ENCODE results near the gene GLRX2. TPM values are rescaled to one million over a fixed set of nuclear protein-coding genes. Genes with fewer than 3 reads are reported as not detected.

The GLRX2 gene
- total RNA-seq, 3 donors from 2014 or later = 15.2 to 28.8 (median 23.6) TPM

DNA sequence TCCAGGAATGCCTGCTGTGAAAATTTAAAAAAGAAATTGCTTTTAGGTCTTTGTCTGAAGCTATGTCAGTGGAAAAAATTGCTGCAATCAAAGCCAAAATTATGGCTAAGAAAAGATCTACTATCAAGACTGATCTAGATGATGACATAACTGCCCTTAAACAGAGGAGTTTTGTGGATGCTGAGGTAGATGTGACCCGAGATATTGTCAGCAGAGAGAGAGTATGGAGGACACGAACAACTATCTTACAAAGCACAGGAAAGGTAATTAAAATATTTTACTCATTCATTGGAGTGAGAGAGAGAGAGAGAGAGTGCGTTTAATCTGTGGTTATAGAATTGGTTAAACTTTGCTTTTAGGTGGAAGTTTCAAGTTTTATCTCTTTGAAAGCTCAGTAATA, 36.6 kb upstream of the GLRX2 start:
- Histone ChIP-seq H3K4me1 (ENCODE audit: low read depth) (no peaks in the 10 kb centered on the region), H3K4me3 (no peak overlapping the region), H3K9me3 (no peaks in the 10 kb centered on the region), H3K36me3 (ENCODE audit: low read depth) (peaks cover 3% of the 10 kb centered on the region)
- DNase-seq (no peak), ATAC-seq (no peak)
- intact Hi-C loops (cut with DNase I, micrococcal nuclease) = no loop called here
- TF ChIP-seq, protein P1, sequence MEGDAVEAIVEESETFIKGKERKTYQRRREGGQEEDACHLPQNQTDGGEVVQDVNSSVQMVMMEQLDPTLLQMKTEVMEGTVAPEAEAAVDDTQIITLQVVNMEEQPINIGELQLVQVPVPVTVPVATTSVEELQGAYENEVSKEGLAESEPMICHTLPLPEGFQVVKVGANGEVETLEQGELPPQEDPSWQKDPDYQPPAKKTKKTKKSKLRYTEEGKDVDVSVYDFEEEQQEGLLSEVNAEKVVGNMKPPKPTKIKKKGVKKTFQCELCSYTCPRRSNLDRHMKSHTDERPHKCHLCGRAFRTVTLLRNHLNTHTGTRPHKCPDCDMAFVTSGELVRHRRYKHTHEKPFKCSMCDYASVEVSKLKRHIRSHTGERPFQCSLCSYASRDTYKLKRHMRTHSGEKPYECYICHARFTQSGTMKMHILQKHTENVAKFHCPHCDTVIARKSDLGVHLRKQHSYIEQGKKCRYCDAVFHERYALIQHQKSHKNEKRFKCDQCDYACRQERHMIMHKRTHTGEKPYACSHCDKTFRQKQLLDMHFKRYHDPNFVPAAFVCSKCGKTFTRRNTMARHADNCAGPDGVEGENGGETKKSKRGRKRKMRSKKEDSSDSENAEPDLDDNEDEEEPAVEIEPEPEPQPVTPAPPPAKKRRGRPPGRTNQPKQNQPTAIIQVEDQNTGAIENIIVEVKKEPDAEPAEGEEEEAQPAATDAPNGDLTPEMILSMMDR (IDR thresholded peaks at IDR 0.05) = no peak

DNA sequence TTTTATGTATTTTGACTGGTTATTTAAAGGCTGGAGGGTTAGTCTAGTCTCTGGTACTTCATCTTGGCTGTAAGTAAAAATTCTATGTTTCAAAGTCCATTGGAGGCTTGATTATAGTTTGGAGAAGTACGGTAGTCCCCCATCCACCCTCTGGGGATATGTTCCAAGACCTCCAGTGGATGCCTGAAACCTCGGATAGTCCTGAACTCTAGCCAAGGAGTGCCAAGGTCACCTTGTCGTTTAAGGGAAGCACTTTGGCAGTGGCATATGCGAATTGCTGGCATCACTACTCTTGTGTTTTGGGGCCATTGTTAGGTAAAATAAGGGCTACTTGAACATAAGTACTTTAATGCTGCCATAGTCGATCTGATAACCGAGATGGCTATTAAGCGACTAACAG, 35.0 kb upstream of the GLRX2 start:
- no peaks in the 10 kb centered on the region for H3K9me3 ChIP-seq
- intact Hi-C loops (cut with DNase I, micrococcal nuclease) = no loop called here
- H3K4me1 ChIP-seq (ENCODE audit: low read depth) = no peaks in the 10 kb centered on the region
- TF ChIP-seq, protein P1 (IDR thresholded peaks at IDR 0.05) = no peak
- ATAC-seq (no peak), DNase-seq (no peak)
- peaks cover 3% of the 10 kb centered on the region for H3K36me3 ChIP-seq (ENCODE audit: low read depth)
- no peak overlapping the region for H3K4me3 ChIP-seq

DNA sequence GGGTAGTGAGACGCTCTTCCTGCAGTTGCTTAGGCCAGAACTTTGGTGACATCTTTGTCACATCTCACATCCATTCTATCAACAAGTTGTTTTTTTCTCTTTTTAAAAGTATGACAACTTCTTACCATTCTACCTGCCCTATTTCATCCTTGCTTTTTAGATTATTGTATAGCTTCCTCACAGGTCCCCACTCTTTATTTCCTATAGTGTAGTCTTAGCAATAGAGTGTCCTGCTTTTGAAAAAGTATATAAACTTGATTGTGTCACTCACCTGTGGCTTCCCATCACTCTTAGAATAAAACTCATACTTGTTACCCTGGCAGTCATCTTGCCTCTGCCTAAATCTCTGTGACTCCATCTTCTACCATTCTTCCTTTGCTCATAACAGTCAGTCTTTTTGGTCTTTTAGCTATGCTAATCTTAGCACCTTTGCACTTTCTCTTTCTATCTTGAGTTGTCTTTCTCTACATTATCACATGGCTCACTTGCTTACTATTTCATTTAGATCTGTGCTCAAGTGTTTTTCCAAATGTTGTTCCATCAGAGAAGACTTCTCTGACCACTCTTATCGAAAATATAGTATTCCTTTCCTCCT, 26.1 kb upstream of the GLRX2 start:
- DNase-seq (no peak), ATAC-seq (no peak)
- Histone ChIP-seq H3K4me1 (ENCODE audit: low read depth) (no peaks in the 10 kb centered on the region), H3K36me3 (ENCODE audit: low read depth) (peaks cover 7% of the 10 kb centered on the region), H3K4me3 (no peak overlapping the region), H3K9me3 (no peaks in the 10 kb centered on the region)
- TF ChIP-seq, protein P1 (IDR thresholded peaks at IDR 0.05) = no peak
- intact Hi-C loops (cut with DNase I, micrococcal nuclease) = no loop called here

DNA sequence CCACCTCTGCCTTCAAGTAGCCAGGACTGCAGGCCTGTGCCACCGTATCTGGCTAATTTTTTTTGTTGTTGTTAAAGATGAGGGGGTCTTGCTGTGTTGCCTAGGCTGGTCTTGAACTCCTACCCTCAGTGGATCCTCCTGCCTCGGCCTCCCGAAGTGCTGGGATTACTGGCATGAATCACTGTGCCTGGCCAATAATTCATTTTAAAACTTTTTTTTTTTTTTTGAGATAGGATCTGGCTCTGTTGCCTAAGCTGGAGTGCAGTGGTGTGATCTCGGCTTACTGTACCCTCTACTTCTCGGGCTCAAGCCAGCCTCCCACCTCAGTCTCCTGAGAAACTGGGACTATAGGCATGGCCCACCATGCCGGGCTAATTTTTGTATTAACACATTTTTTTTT, 20.2 kb upstream of the GLRX2 start:
- Histone ChIP-seq H3K4me3 (no peak overlapping the region), H3K9me3 (no peaks in the 10 kb centered on the region), H3K36me3 (ENCODE audit: low read depth) (peaks cover 5% of the 10 kb centered on the region), H3K4me1 (ENCODE audit: low read depth) (peaks cover 18% of the 10 kb centered on the region)
- ATAC-seq (no peak), DNase-seq (no peak)
- TF ChIP-seq, protein P1 (IDR thresholded peaks at IDR 0.05) = no peak
- intact Hi-C loops (cut with DNase I, micrococcal nuclease) = no loop called here

DNA sequence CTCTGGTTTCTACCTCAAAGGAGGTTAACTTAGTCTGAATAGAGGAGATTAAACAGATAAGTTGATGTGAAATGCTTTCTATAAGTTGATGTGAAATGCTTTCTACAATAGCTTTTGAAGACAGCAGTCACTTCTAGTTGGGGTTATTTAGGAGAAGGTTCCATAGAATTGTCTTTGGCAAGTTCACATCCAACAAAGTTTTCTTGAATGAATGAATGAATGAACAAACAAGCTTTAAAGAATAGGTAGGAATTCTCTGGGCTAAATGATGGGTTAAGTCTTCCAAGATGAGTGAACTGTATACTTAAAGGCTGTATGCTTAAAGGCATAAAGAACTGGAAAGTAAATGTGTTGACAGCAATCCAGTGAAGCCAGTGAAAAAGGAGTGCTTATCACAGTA, 18.5 kb upstream of the GLRX2 start:
- H3K36me3 ChIP-seq (ENCODE audit: low read depth) = no peaks in the 10 kb centered on the region
- ATAC-seq (no peak), DNase-seq (no peak)
- H3K9me3 ChIP-seq = no peaks in the 10 kb centered on the region
- H3K4me3 ChIP-seq = no peak overlapping the region
- intact Hi-C loops (cut with DNase I, micrococcal nuclease) = no loop called here
- H3K4me1 ChIP-seq (ENCODE audit: low read depth) = peaks cover 18% of the 10 kb centered on the region
- TF ChIP-seq, protein P1 (IDR thresholded peaks at IDR 0.05) = no peak

Measured in mucosa of descending colon (tissue), 3 donors.